ENCODE measurements around the gene ORMDL2.

Gene ORMDL2

DNA sequence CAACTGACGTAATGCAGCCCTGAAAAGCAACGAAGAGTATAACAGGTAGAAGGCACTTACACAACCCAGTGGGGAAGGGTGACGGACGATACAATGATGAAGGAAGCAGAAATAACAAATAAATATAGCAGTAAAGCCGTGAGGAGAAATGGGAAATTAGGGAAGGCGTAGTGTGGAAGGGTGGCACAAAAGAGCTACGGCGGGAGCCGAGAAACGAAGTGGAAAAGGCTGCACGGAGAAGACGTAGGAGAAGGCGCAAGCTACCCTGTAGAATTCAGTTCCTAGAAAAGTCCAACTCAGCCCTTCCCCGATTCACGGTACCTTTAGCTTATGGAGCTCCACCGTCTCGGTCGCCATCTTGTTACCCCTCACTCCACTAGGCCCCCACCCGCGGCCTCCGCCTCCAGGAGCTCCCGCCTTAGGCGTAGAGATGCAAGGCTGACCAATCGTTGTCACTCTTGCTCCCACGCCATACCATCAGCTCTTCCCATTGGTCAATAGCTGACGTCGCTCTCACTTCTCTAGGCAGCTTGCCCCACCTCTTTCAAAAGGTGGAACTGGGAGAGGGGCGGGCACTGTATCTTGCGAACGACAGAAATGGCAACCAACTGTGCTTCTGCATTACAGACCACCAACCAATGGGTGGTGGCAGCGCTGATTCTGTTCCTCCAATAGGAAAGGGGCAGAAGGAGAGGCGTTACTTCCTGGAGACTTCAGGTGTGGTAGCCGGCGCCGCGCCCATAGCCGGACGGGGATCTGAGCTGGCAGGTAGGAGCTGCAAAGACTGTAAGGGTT lies at the start of gene ORMDL2, which contains the start of gene SARNP:
Gene ORMDL2, plus strand, starts transcription at position 697 of the 795 bp plus-strand sequence. CDS start 959 bp downstream, outside the sequence.
Gene SARNP, minus strand, starts transcription at position 380 of the 795 bp plus-strand sequence. Its CDS starts 23 bp downstream, at position 357.
- peak; percentile 83 to 95 (median 92) for DNase-seq (ENCODE audit: low read depth in 3 of 3, low spot score in 1 of 3)

- DNase-seq (ENCODE audit: low read depth in 3 of 3, low spot score in 1 of 3): no peak
These were observed 46.1 kb upstream of the ORMDL2 start for GRCh38 chr12:55771736-55772135.

- DNase-seq (ENCODE audit: low read depth in 3 of 3, low spot score in 1 of 3): no peak
These were observed 40.0 kb upstream of the ORMDL2 start for GRCh38 chr12:55777856-55778255.

- DNase-seq (ENCODE audit: low read depth in 3 of 3, low spot score in 1 of 3): no peak
These were observed 37.2 kb upstream of the ORMDL2 start for GRCh38 chr12:55780685-55781084.

DNA sequence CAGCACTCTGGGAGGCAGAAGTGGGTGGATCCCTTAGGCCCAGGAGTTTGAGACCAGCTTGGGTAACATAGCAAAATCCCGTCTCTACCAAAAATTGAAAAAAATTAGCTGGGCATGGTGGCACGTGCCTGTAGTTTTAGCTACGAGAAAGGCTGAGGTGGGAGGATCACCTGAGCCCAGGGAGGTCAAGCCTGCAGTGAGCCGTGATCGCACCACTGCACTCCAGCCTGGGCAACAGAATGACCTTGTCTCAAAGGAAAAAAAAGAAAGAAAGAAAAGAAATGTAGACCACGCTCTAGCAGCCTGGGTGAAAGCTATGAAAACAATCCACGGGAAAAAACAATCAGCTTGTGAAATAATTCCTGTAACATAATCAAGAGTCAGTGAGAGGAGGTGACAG lies 29.3 kb upstream of the ORMDL2 start:
- no peak for DNase-seq (ENCODE audit: low read depth in 3 of 3, low spot score in 1 of 3)

GRCh38 chr12:55789171-55789570 lies 28.7 kb upstream of the ORMDL2 start:
- no peak for DNase-seq (ENCODE audit: low read depth in 3 of 3, low spot score in 1 of 3)

- DNase-seq (ENCODE audit: low read depth in 3 of 3, low spot score in 1 of 3): no peak
These were observed 27.9 kb upstream of the ORMDL2 start for GRCh38 chr12:55789893-55790292.

DNA sequence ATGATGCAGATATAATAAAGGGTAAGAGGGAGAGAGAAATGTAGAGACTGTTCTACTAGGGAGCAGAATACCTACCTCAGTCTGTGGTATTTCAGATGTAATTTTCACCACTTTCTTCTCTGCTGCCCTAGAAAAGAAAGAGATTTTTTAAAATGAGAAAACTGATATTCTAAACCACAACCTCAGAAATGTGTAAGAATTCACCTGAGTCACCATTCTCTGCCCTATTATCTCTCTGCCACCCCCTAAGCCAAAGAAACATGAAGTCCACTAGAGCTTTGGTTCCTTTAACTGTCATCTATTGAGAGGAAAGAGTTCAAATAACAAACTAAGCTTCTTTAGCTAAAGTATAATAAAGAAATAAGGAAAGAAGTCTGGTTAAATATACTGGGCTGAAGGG lies 21.9 kb upstream of the ORMDL2 start:
- no peak for DNase-seq (ENCODE audit: low read depth in 3 of 3, low spot score in 1 of 3)

DNA sequence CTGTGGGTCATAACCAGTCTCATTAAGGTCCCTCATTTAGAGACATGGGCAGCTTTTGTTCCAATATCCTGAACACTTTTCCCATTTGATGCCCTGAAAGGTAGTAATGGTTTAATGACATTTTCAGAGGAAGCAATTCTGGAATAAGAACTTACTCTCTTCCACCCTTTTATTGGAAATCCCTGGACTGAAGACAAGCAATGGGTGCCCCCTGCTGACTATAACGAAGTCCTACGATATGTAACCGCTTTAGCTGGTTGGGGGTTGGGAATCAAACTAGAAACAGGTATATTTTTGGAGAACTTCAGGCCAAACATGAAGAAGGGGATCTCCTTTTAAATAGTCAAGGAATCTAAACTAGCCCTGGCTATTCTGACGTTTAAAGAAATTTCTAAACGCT lies 20.8 kb upstream of the ORMDL2 start:
- DNase-seq (ENCODE audit: low read depth in 3 of 3, low spot score in 1 of 3): no peak

- no peak for DNase-seq (ENCODE audit: low read depth in 3 of 3, low spot score in 1 of 3)
These were observed 20.3 kb upstream of the ORMDL2 start for GRCh38 chr12:55797550-55797949.

- no peak for DNase-seq (ENCODE audit: low read depth in 3 of 3, low spot score in 1 of 3)
These were observed 10.9 kb upstream of the ORMDL2 start for GRCh38 chr12:55806982-55807381.

GRCh38 chr12:55809274-55809673 lies 8.6 kb upstream of the ORMDL2 start:
- no peak for DNase-seq (ENCODE audit: low read depth in 3 of 3, low spot score in 1 of 3)

GRCh38 chr12:55812088-55812487 lies 5.8 kb upstream of the ORMDL2 start:
- DNase-seq (ENCODE audit: low read depth in 3 of 3, low spot score in 1 of 3): no peak

DNA sequence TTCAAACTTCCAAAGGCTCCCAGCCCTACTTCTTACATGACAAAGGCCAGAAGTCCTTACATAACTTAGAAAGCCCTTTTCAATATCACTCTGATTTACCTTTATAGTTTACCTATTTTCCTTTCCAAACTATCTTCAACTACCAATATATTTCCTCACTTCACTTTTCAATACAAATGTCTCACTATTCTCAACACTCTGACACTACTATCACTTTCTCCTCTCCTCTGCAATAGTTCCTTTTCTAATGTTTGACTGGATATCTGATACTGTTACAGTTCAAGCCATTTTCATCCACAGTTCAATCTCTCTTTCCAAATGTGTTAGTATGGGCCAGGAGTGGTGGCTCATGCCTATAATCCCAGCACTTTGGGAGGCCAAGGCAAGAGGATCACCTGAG lies 3.6 kb upstream of the ORMDL2 start:
- no peak for DNase-seq (ENCODE audit: low read depth in 3 of 3, low spot score in 1 of 3)

GRCh38 chr12:55815473-55815872 lies 2.4 kb upstream of the ORMDL2 start:
- DNase-seq (ENCODE audit: low read depth in 3 of 3, low spot score in 1 of 3): no peak

DNA sequence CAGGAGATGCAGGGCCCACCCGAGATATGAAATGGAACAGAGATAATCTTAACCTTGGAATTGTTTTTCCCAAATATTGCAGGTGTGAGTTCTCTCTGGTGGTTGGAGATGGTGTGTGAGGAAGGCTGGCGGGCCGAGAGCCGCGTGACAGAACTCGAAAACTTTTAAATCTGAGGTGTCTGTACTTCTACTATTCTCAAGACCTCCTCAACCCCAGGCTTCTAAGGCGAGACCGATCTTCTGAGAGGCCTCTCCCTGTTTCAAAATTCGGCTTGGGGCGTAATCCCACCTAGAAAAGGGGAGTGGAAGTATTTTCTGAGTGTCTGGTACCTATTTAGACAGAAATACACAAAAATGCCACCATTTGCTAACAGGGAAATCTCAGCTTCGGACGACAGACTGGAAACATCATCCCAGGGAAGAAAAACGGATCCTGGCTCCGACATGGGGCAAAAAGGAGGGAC lies 928 bp upstream of the ORMDL2 start:
- no peak for DNase-seq (ENCODE audit: low read depth in 3 of 3, low spot score in 1 of 3)

GRCh38 chr12:55818140-55818728 lies 393 bp downstream of the ORMDL2 start:
- peak in 1 of 3 donors; percentile 23 for DNase-seq (ENCODE audit: low read depth in 3 of 3, low spot score in 1 of 3)

- DNase-seq (ENCODE audit: low read depth in 3 of 3, low spot score in 1 of 3): no peak
These were observed 1.0 kb downstream of the ORMDL2 start for GRCh38 chr12:55818886-55819285.

DNA sequence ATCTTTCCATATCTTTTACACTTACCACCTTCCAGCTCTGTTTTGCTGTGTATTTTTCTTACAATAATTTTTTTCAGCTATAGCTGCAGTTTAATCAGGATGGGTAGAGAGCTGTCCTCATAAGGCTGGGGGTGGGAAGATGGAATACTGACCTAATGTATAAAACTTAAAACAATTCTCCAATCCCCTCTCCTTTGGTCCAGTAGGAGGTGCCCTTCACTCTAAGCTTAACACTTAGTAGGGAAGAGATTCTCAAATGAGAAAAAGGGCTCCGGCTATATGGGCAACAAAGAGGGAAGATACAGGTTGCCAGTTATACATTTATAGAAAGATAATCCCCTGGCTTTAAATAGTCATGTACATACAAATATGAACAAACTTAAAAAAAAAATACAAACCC lies 2.8 kb downstream of the ORMDL2 start:
- DNase-seq (ENCODE audit: low read depth in 3 of 3, low spot score in 1 of 3): no peak

- no peak for DNase-seq (ENCODE audit: low read depth in 3 of 3, low spot score in 1 of 3)
These were observed 4.4 kb downstream of the ORMDL2 start for GRCh38 chr12:55822228-55822627.

GRCh38 chr12:55823419-55823818 lies 5.6 kb downstream of the ORMDL2 start:
- DNase-seq (ENCODE audit: low read depth in 3 of 3, low spot score in 1 of 3): no peak

GRCh38 chr12:55824726-55825125 lies 6.9 kb downstream of the ORMDL2 start:
- no peak for DNase-seq (ENCODE audit: low read depth in 3 of 3, low spot score in 1 of 3)

DNA sequence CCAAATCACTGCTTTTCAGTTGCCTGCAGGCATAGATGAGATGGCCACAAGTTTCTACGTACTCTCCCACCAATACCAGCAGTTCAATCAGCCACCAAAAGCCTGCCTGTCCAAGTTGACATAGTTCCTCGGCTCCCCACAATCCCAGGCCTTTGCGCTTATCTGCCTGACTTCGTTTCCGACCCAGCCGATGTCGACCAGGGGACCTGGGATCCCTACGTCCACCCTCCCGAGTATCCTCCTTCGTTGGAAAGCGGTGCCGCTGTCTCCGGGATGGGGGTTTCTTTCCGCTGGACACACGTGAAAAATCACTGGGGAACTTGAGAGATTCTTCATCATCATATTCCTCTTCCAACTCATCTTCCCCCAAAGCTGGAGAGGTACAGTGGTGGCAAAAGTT lies 10.0 kb downstream of the ORMDL2 start:
- no peak for DNase-seq (ENCODE audit: low read depth in 3 of 3, low spot score in 1 of 3)
